Activated CD8-positive, alpha-beta memory T cell treated with anti-CD3 and anti-CD28 coated beads for 36 hours (primary cell): ENCODE data around the gene FIGNL1. TPM values are rescaled to one million over a fixed set of nuclear protein-coding genes. Genes with fewer than 3 reads are reported as not detected.

Experiments
- CTCF ChIA-PET: fragments of 350-600 bp; sonication (Branson Sonifier 250); formaldehyde crosslinking; loops from one replicate; lab custom pipeline; 2021; ENCODE audit warnings: antibody characterized with exemption; lab: Charles Lee
- POLR2A ChIA-PET: fragments of 350-600 bp; sonication (Branson Sonifier 250); formaldehyde crosslinking; loops from one replicate; lab custom pipeline; 2021; ENCODE audit warnings: antibody characterized with exemption; lab: Charles Lee
- total RNA-seq, 2 experiments: library from RNA; stranded (reverse); gene quantifications; one replicate each; pipeline ENCODE4 v1.2.3, GENCODE V29; 2021

Gene FIGNL1
- total RNA-seq, 2 experiments from 2014 or later, result 48.1 to 55.1 TPM

- POLR2A ChIA-PET, result no interaction called here
- CTCF ChIA-PET, result interaction anchor here (1.1 to 2.0 kb wide), 3 partner anchors 12 to 316 kb away, joined by 3 to 6 read pairs (median 4); no protein-coding TSS in a partner anchor
Observed at GRCh38 chr7:50409856-50410745, 40.0 kb downstream of the FIGNL1 start.

GRCh38 chr7:50406935-50407334 lies 43.2 kb downstream of the FIGNL1 start:
- POLR2A ChIA-PET, result no interaction called here
- CTCF ChIA-PET, result interaction anchor here (1.2 kb wide), 1 partner anchor 202 kb away, joined by 3 read pairs; no protein-coding TSS in a partner anchor

GRCh38 chr7:50405221-50405620 lies 44.9 kb downstream of the FIGNL1 start:
- CTCF ChIA-PET, result interaction anchor here (0.9 to 1.2 kb wide), 3 partner anchors 12 to 200 kb away, joined by 3 to 4 read pairs (median 3); no protein-coding TSS in a partner anchor
- POLR2A ChIA-PET, result no interaction called here

- CTCF ChIA-PET, result interaction anchor here (0.6 kb wide), 1 partner anchor 199 kb away, joined by 3 read pairs; no protein-coding TSS in a partner anchor
- POLR2A ChIA-PET, result no interaction called here
Observed at GRCh38 chr7:50404392-50404791, 45.8 kb downstream of the FIGNL1 start.

- CTCF ChIA-PET, result interaction anchor here (0.7 to 3.4 kb wide), 2 partner anchors 195 to 245 kb away, joined by 3 to 15 read pairs; no protein-coding TSS in a partner anchor
Observed at GRCh38 chr7:50400114-50400513, 50.0 kb downstream of the FIGNL1 start.

GRCh38 chr7:50399635-50400034 lies 50.5 kb downstream of the FIGNL1 start:
- CTCF ChIA-PET, result interaction anchor here (0.7 to 3.4 kb wide), 2 partner anchors 194 to 244 kb away, joined by 3 to 15 read pairs; no protein-coding TSS in a partner anchor

More at GRCh38 chr7:50400114-50400513, 50.0 kb downstream of the FIGNL1 start:
- POLR2A ChIA-PET, result no interaction called here

GRCh38 chr7:50399206-50399605 lies 50.9 kb downstream of the FIGNL1 start:
- ChIA-PET CTCF (interaction anchor here (0.8 to 3.4 kb wide), 2 partner anchors 19 to 194 kb away, joined by 4 to 15 read pairs; no protein-coding TSS in a partner anchor), POLR2A (no interaction called here)

More at GRCh38 chr7:50399635-50400034, 50.5 kb downstream of the FIGNL1 start:
- POLR2A ChIA-PET, result no interaction called here

GRCh38 chr7:50397971-50398324 lies 52.2 kb downstream of the FIGNL1 start:
- POLR2A ChIA-PET, result no interaction called here
- CTCF ChIA-PET, result interaction anchor here (1.3 to 3.4 kb wide), 5 partner anchors 13 to 193 kb away, joined by 3 to 15 read pairs (median 5); no protein-coding TSS in a partner anchor

GRCh38 chr7:50397320-50397970 lies 52.7 kb downstream of the FIGNL1 start:
- ChIA-PET POLR2A (no interaction called here), CTCF (interaction anchor here (1.3 to 3.4 kb wide), 5 partner anchors 13 to 192 kb away, joined by 3 to 15 read pairs (median 5); no protein-coding TSS in a partner anchor)

GRCh38 chr7:50396856-50397255 lies 53.3 kb downstream of the FIGNL1 start:
- CTCF ChIA-PET, result interaction anchor here (1.0 to 3.4 kb wide), 6 partner anchors 14 to 192 kb away, joined by 3 to 15 read pairs (median 4); no protein-coding TSS in a partner anchor
- POLR2A ChIA-PET, result no interaction called here

GRCh38 chr7:50394315-50394714 lies 55.8 kb downstream of the FIGNL1 start:
- ChIA-PET POLR2A (no interaction called here), CTCF (interaction anchor here (0.6 to 1.5 kb wide), 2 partner anchors 28 to 188 kb away, joined by 3 read pairs; no protein-coding TSS in a partner anchor)

Other genes with a start within 250 kb of the FIGNL1 start
- 100 to 1,000 TPM; 232 to 236 TPM for gene IKZF1, start 145.6 kb downstream of the FIGNL1 start, total RNA-seq
- gene DDC, start 115.1 kb upstream of the FIGNL1 start, total RNA-seq, result under 1 TPM; 0.71 to 0.72 TPM